ENCODE measurements around the gene ACSS1. TPM values are rescaled to one million over a fixed set of nuclear protein-coding genes. Genes with fewer than 3 reads are reported as not detected.

The ACSS1 gene
- total and polyA plus RNA-seq, 2 of the 8 experiments (the other 6 are each of a cell fraction or from before 2014, with no cell fraction given) = 2.6 to 3.4 TPM

- H4K8ac ChIP-seq (ENCODE audit: extremely low read depth, insufficient read depth, low read length) = no peak overlapping the region
- no peak overlapping the region for H3K4ac ChIP-seq (replicated peaks; ENCODE audit: insufficient read length, low read depth, low read length)
- H3K18ac ChIP-seq (ENCODE audit: extremely low read depth, low read length) = no peak overlapping the region
- no peak overlapping the region for H4K91ac ChIP-seq (replicated peaks; ENCODE audit: insufficient read length, low read length)
- no peak overlapping the region for H2BK5ac ChIP-seq (ENCODE audit: low read depth, low read length)
- H3K9me3 ChIP-seq (ENCODE audit: insufficient read depth in 2 of 2, low read depth in 1 of 2, low read length in 1 of 2) = no peaks in the 10 kb centered on the region
- no peak overlapping the region for H2BK20ac ChIP-seq (ENCODE audit: low read length)
- H2AFZ ChIP-seq (ENCODE audit: low read length) = no peak overlapping the region
- no peak for TF ChIP-seq YY1 (IDR thresholded peaks at IDR 0.05; ENCODE audit: low read depth, low read length)
- no peak for TF ChIP-seq ZNF274 (IDR thresholded peaks at IDR 0.05; ENCODE audit: borderline replicate concordance, extremely low read depth, low read length)
- no peak for TF ChIP-seq RXRA (IDR thresholded peaks at IDR 0.05; ENCODE audit: insufficient read depth, low read depth, low read length)
- no peak for TF ChIP-seq MAFK (IDR thresholded peaks at IDR 0.05; ENCODE audit: low read depth, low read length)
- no peak for TF ChIP-seq TBP (IDR thresholded peaks at IDR 0.05; ENCODE audit: low read depth, low read length)
- H3K23me2 ChIP-seq (ENCODE audit: low read depth, low read length) = no peaks in the 10 kb centered on the region; the same call in 1 of the 2 replicates
- no peaks in the 10 kb centered on the region for H3K79me1 ChIP-seq (ENCODE audit: low read depth, low read length)
- no peaks in the 10 kb centered on the region for H3K36me3 ChIP-seq (ENCODE audit: control insufficient read depth in 2 of 4, insufficient read depth in 4 of 4, low read length in 3 of 4)
- H3K4me2 ChIP-seq (ENCODE audit: insufficient read depth in 1 of 2, low read depth in 2 of 2, low read length in 2 of 2) = no peak overlapping the region
- H2BK12ac ChIP-seq (ENCODE audit: low read depth, low read length) = no peak overlapping the region
- H2AK5ac ChIP-seq (ENCODE audit: low read depth, low read length) = no peak overlapping the region
- peaks cover 0 to 5% (median 0%) of the 10 kb centered on the region in 4 experiments; a peak in 2 of 7 replicates for H3K27me3 ChIP-seq (replicated peaks in 1 of 4; ENCODE audit: control insufficient read depth in 3 of 4, extremely low read depth in 1 of 4, insufficient read depth in 3 of 4, low read length in 3 of 4)
- POLR2A ChIA-PET (ENCODE audit: partially characterized antibody) = no interaction called here
- H3K23ac ChIP-seq (ENCODE audit: insufficient read length) = no peak overlapping the region
- no peaks in the 10 kb centered on the region for H4K20me1 ChIP-seq (replicated peaks in 1 of 2; ENCODE audit: control insufficient read depth in 1 of 2, insufficient read depth in 2 of 2, low read length in 2 of 2)
- FAIRE-seq (no peak), DNase-seq (ENCODE audit: low read depth in 1 of 2, low spot score in 2 of 2) (no peak)
- no peak overlapping the region for H2BK120ac ChIP-seq (replicated peaks; ENCODE audit: low read depth, low read length)
- H3K56ac ChIP-seq (replicated peaks; ENCODE audit: insufficient read length, low read depth, low read length) = no peak overlapping the region
- CTCF ChIA-PET (ENCODE audit: partially characterized antibody) = interaction anchor here (1.0 to 1.3 kb wide), 2 partner anchors 13 to 16 kb away, joined by 4 to 5 read pairs; no protein-coding TSS in a partner anchor
- 85% methylated on average over 16 of the region's 16 CpGs; no CpG with 5 or more reads in 1 of the 2 experiments for WGBS, 2 experiments (ENCODE audit: extremely low coverage in 1 of 2, insufficient coverage in 1 of 2, insufficient read length in 1 of 2, insufficient replicate concordance in 2 of 2, low coverage in 1 of 2, low lambda C conversion rate in 2 of 2, missing lambda C conversion rate in 1 of 2)
- H3K4me1 ChIP-seq (replicated peaks in 1 of 4; ENCODE audit: control insufficient read depth in 3 of 4, insufficient read depth in 4 of 4, low read length in 3 of 4) = peaks cover 0 to 5% (median 4%) of the 10 kb centered on the region in 4 experiments; a peak in 5 of 7 replicates
- H3K9ac ChIP-seq (replicated peaks in 1 of 4; ENCODE audit: extremely low read depth in 1 of 4, low read depth in 3 of 4, low read length in 3 of 4) = no peak overlapping the region
- no peaks in the 10 kb centered on the region for H3K79me2 ChIP-seq (ENCODE audit: control insufficient read depth in 1 of 2, insufficient read depth in 2 of 2, low read length in 2 of 2)
- H3K14ac ChIP-seq (ENCODE audit: insufficient read length) = no peak overlapping the region
- H4K5ac ChIP-seq (ENCODE audit: insufficient read length, low read depth, low read length) = no peak overlapping the region
- H3K27ac ChIP-seq (ENCODE audit: low read depth, low read length) = no peak overlapping the region
- H2BK15ac ChIP-seq (ENCODE audit: low read length) = no peak overlapping the region
- no peak overlapping the region for H3K4me3 ChIP-seq (ENCODE audit: extremely low read depth in 1 of 4, insufficient read depth in 2 of 4, low read depth in 3 of 4, low read length in 4 of 4)
These were observed 8.5 kb downstream of the ACSS1 start for GRCh38 chr20:25049261-25050060.
